CD4-positive, alpha-beta memory T cell (primary cell): Measurements from ENCODE around the gene ELAPOR1. TPM values are rescaled to one million over a fixed set of nuclear protein-coding genes. Genes with fewer than 3 reads are reported as not detected.

Experiments
- CTCF ChIA-PET: fragments of 350-600 bp; sonication (Branson Sonifier 250); formaldehyde crosslinking; loops from one replicate; lab custom pipeline; 2021; ENCODE audit warnings: inconsistent platforms; ENCODE audit not compliant: partially characterized antibody; lab: Charles Lee
- POLR2A ChIA-PET: fragments of 350-600 bp; sonication (Branson Sonifier 250); formaldehyde crosslinking; loops from one replicate; lab custom pipeline; 2021; ENCODE audit not compliant: partially characterized antibody; lab: Charles Lee
- DNase-seq, 5 donors: peaks; one replicate each; pipeline versions ENCODE4 v3.0.0 to v3.0.0-alpha.2; 2020 to 2022; ENCODE audit warnings: mixed read lengths in 1 of 5
- H3K27ac ChIP-seq: one replicate; pipeline ENCODE4 v1.7.0; 2013; ENCODE audit warnings: low read depth, low read length
- H3K27me3 ChIP-seq: 2 replicates; pipeline ENCODE4 v1.7.0; 2013; ENCODE audit warnings: mild to moderate bottlenecking, low read length, moderate library complexity; ENCODE audit not compliant: insufficient read depth
- H3K36me3 ChIP-seq: 2 replicates; pipeline ENCODE4 v1.7.0; 2013; ENCODE audit warnings: mild to moderate bottlenecking, low read length, moderate library complexity; ENCODE audit not compliant: insufficient read depth
- H3K4me1 ChIP-seq: 2 replicates; pipeline ENCODE4 v1.7.0; 2013; ENCODE audit warnings: mild to moderate bottlenecking, low read length, moderate library complexity; ENCODE audit not compliant: insufficient read depth
- H3K4me3 ChIP-seq, 2 donors: one replicate each; pipeline ENCODE4 v1.7.0; 2013; ENCODE audit warnings: low read length in 2 of 2, mild to moderate bottlenecking in 1 of 2
- H3K9me3 ChIP-seq, 2 donors: one replicate each; pipeline ENCODE4 v1.7.0; 2013; ENCODE audit warnings: low read length in 2 of 2, control low read depth in 1 of 2; ENCODE audit not compliant: control insufficient read depth in 1 of 2
- H3K27ac Mint-ChIP-seq, 7 donors: one replicate each; pipeline ENCODE4 v1.8.0; 2020 to 2021; ENCODE audit warnings: mixed read lengths in 7 of 7, mild to moderate bottlenecking in 6 of 7, inconsistent platforms in 3 of 7, moderate library complexity in 3 of 7
- H3K27me3 Mint-ChIP-seq, 2 donors: one replicate each; pipeline ENCODE4 v1.8.0; 2020 to 2021; ENCODE audit warnings: mixed read lengths in 2 of 2
- H3K36me3 Mint-ChIP-seq, 2 donors: one replicate each; pipeline ENCODE4 v1.8.0; 2020 to 2021; ENCODE audit warnings: mixed read lengths in 2 of 2, inconsistent platforms in 1 of 2, mild to moderate bottlenecking in 1 of 2
- H3K4me1 Mint-ChIP-seq, 4 donors: one replicate each; pipeline ENCODE4 v1.8.0; 2020 to 2021; ENCODE audit warnings: mixed read lengths in 4 of 4, mild to moderate bottlenecking in 1 of 4
- H3K4me3 Mint-ChIP-seq, 8 donors: one replicate each; pipeline ENCODE4 v1.8.0; 2020 to 2021; ENCODE audit warnings: mixed read lengths in 8 of 8, mild to moderate bottlenecking in 7 of 8, moderate library complexity in 6 of 8, inconsistent platforms in 3 of 8
- H3K9me3 Mint-ChIP-seq, 8 donors: one replicate each; pipeline ENCODE4 v1.8.0; 2020 to 2021; ENCODE audit warnings: mixed read lengths in 8 of 8, mild to moderate bottlenecking in 5 of 8, inconsistent platforms in 3 of 8, moderate library complexity in 1 of 8
- intact Hi-C: fragments of 100-400 bp; cut with micrococcal nuclease; formaldehyde crosslinking; loops from one replicate; pipeline ENCODE4 v1.15.1; 2023
- polyA plus RNA-seq, 2 donors: library from polyadenylated mRNA; unstranded; fragments of 300-500 nt; fragmentation: Illumina TruSeq; gene quantifications; one replicate each; pipeline ENCODE4 v1.2.3, GENCODE V29; 2021
- total RNA-seq, 2 experiments: library from RNA; stranded (reverse); gene quantifications; one replicate each; pipeline ENCODE4 v1.2.3, GENCODE V29; 2021

Gene ELAPOR1
- total and polyA plus RNA-seq, 4 experiments from 2014 or later = 13.7 to 17.8 (median 15.2) TPM

DNA sequence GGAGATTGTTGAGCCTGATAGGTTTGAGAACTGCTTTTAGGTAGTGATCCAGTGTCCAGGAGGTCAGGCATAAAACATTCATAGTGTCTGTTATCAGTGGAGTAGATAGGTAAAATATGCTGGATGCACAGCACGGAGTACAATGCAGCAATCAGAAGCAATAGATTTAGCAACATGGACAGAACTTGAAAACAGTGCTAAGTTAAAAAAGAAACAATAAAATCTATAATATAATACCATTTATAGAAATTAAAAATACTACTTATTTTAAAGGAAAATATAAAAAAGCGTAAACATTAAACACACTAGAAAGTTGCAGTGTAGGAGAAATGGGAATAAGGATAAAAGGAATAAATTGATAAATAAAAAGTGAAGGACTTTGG is 34.7 kb upstream of the ELAPOR1 start:
- Mint-ChIP-seq H3K4me3 (no peak overlapping the region), H3K27me3 (no peaks in the 10 kb centered on the region), H3K9me3 (peaks cover 0 to 2% (median 0%) of the 10 kb centered on the region in 8 donors), H3K27ac (no peak overlapping the region), H3K4me1 (peaks cover 5 to 20% (median 16%) of the 10 kb centered on the region in 4 donors), H3K36me3 (peaks cover 0 to 12% of the 10 kb centered on the region in 2 donors)
- DNase-seq = no peak
- Histone ChIP-seq H3K36me3 (no peaks in the 10 kb centered on the region), H3K27ac (no peak overlapping the region), H3K4me1 (peaks cover 17% of the 10 kb centered on the region), H3K27me3 (no peaks in the 10 kb centered on the region), H3K9me3 (no peaks in the 10 kb centered on the region), H3K4me3 (no peak overlapping the region)
- ChIA-PET CTCF (no interaction called here), POLR2A (interaction anchor here (3.9 kb wide), 1 partner anchor 12 kb away, joined by 46 read pairs; the partner anchor contains the start of gene TMEM167B)
- intact Hi-C loops = no loop called here

DNA sequence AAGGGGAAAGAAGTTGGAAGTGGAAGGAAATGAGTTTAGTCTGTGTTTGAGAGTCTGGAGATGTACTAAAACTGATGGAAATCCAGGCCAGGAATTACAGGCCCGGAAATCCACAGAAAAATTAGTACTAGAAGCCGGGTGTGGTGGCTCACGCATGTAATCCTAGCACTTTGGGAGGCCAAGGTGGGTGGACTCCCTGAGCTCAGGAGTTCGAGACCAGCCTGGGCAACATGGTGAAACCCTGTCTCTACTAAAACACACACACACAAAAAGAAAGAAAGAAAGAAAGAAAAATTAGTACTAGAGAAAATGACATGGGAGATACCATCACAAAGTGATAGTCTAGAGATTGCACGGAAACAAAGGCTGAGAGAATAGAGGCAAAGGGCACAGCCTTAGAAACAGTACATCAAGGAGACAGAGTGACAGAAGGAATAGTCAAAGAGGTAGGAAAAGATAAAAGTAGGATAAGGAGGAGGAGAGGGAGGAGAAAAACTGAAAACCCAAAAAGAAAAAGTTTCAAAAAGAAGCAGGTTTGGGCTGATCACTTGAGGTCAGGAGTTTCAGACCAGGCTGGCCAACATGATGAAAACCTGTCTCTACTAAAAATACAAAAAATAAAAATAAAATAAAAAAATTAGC is 33.4 kb upstream of the ELAPOR1 start:
- H3K27ac Mint-ChIP-seq = no peak overlapping the region
- Histone ChIP-seq H3K4me3 (no peak overlapping the region), H3K9me3 (no peaks in the 10 kb centered on the region), H3K36me3 (no peaks in the 10 kb centered on the region), H3K27ac (no peak overlapping the region), H3K27me3 (no peaks in the 10 kb centered on the region), H3K4me1 (peaks cover 7% of the 10 kb centered on the region)
- ChIA-PET CTCF (no interaction called here), POLR2A (no interaction called here)
- H3K4me1 Mint-ChIP-seq = peaks cover 2 to 7% (median 6%) of the 10 kb centered on the region in 4 donors
- peaks cover 0 to 5% of the 10 kb centered on the region in 2 donors for H3K36me3 Mint-ChIP-seq
- H3K27me3 Mint-ChIP-seq = no peaks in the 10 kb centered on the region
- peaks cover 0 to 2% (median 0%) of the 10 kb centered on the region in 8 donors for H3K9me3 Mint-ChIP-seq
- H3K4me3 Mint-ChIP-seq = no peak overlapping the region
- DNase-seq = no peak
- intact Hi-C loops = no loop called here

DNA sequence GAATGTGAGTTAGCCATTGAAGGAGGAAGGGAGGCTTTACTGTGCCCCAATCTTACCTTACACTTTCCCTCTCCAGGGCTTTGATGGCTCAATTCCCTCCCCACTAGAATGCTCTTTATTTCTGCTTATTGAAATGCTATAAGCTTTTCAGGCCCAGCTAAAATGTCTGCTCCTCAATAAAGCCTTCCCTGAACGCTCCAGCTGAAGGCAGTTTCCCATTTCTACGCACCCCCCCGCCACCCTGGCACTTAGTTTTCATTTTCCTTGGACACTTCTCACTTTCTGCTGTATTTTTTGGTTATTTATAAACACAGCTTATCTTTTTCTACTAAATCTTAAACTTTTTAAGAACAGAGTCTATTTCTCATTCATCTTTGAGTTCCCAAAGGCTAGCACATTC is 30.4 kb upstream of the ELAPOR1 start:
- Histone ChIP-seq H3K4me3 (no peak overlapping the region), H3K4me1 (no peaks in the 10 kb centered on the region), H3K9me3 (no peaks in the 10 kb centered on the region), H3K36me3 (no peaks in the 10 kb centered on the region), H3K27me3 (no peaks in the 10 kb centered on the region), H3K27ac (no peak overlapping the region)
- intact Hi-C loops = no loop called here
- H3K27me3 Mint-ChIP-seq = no peaks in the 10 kb centered on the region
- DNase-seq = no peak
- H3K36me3 Mint-ChIP-seq = no peaks in the 10 kb centered on the region
- H3K4me3 Mint-ChIP-seq = no peak overlapping the region
- CTCF ChIA-PET = interaction anchor here (2.3 to 2.5 kb wide), 2 partner anchors 16 to 29 kb away, joined by 6 to 9 read pairs; a partner anchor contains a TSS
- H3K27ac Mint-ChIP-seq = peak overlapping the region in 1 of 7 donors; percentile 60
- peaks cover 0 to 2% (median 0%) of the 10 kb centered on the region in 8 donors for H3K9me3 Mint-ChIP-seq
- POLR2A ChIA-PET = no interaction called here
- no peaks in the 10 kb centered on the region for H3K4me1 Mint-ChIP-seq

DNA sequence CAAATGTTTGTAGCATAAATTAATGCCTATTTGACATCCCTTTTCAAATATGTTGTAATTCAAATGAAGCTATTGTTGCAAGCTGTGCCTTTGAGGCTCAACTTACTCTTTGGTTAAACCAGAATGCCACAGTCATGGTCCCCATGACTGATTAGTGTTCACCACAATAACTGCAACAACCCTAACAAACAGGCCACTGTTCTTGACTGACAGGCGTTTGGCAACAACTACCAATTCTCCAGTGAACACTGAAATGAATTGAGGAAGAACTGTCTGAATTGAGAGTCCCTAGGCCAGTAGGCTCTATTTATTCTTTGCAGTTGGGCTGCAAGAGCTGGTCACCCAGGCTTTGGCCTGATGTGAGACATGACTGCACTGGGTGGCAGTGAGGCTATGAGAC is 30.0 kb upstream of the ELAPOR1 start:
- Histone ChIP-seq H3K27ac (no peak overlapping the region), H3K4me3 (no peak overlapping the region), H3K27me3 (no peaks in the 10 kb centered on the region), H3K36me3 (no peaks in the 10 kb centered on the region), H3K9me3 (no peaks in the 10 kb centered on the region), H3K4me1 (no peaks in the 10 kb centered on the region)
- Mint-ChIP-seq H3K36me3 (no peaks in the 10 kb centered on the region), H3K4me3 (no peak overlapping the region), H3K9me3 (peaks cover 0 to 2% (median 0%) of the 10 kb centered on the region in 8 donors), H3K4me1 (peaks cover 0 to under 1% (median under 1%) of the 10 kb centered on the region in 4 donors), H3K27me3 (no peaks in the 10 kb centered on the region), H3K27ac (peak overlapping the region in 1 of 7 donors; percentile 62)
- intact Hi-C loops = no loop called here
- DNase-seq = no peak
- POLR2A ChIA-PET = interaction anchor here (1.7 kb wide), 1 partner anchor 16 kb away, joined by 9 read pairs; no protein-coding TSS in a partner anchor
- CTCF ChIA-PET = interaction anchor here (2.3 to 2.5 kb wide), 2 partner anchors 16 to 28 kb away, joined by 6 to 9 read pairs; a partner anchor contains a TSS

DNA sequence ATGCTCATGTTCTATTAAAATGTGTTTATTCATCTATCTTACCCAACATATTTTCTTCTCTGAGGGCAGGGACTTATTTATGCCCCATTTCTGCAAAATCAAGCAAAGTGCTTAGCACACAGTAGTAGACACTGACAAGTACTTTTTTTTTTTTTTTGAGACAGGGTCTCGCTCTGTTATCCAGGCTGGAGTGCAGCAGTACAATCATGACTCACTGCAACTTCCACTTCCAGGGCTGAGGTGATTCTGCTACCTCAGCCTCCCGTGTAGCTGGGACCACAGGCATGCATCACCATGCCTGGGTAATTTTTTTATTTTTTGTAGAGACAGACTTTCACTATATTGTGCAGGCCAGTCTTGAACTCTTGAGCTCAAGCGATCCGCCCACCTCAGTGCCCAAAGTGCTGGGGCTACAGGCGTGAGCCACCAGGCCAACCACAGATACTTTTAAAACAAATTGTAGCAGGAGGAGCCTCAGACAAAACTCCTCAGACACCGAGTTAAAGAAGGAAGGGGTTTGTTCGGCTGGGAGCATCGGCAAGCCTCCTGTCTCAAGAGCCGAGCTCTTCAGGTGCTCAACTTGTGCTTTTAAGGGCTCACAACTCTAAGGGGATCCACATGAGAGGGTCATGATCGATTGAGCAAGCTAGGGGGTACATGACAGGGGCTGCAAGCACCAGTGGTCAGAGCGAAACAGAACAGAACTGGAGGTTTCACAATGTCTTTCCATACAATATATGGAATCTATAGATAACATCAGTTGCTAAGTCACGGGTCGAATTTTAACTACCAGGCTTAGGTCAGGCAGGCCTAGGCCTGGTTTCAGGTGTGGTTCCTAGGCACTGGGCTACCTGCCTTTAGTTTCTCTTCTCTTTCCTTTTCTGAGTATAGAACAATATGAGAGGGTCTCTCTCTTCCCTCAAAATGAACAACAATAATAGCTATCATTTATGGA is 29.1 kb upstream of the ELAPOR1 start:
- Histone ChIP-seq H3K27me3 (no peaks in the 10 kb centered on the region), H3K27ac (no peak overlapping the region), H3K4me3 (no peak overlapping the region), H3K4me1 (peaks cover 4% of the 10 kb centered on the region), H3K36me3 (no peaks in the 10 kb centered on the region), H3K9me3 (no peaks in the 10 kb centered on the region)
- POLR2A ChIA-PET = interaction anchor here (1.7 to 2.5 kb wide), 2 partner anchors 9 to 15 kb away, joined by 6 to 9 read pairs; partner anchors contain the start of gene TAF13
- Mint-ChIP-seq H3K4me3 (no peak overlapping the region), H3K27ac (peak overlapping the region in 2 of 7 donors; percentile 29 to 81), H3K27me3 (no peaks in the 10 kb centered on the region), H3K9me3 (peaks cover 0 to 2% (median 0%) of the 10 kb centered on the region in 8 donors), H3K4me1 (peaks cover 2 to 8% (median 5%) of the 10 kb centered on the region in 4 donors), H3K36me3 (no peaks in the 10 kb centered on the region)
- CTCF ChIA-PET = interaction anchor here (0.6 to 2.5 kb wide), 2 partner anchors 8 to 15 kb away, joined by 4 to 9 read pairs; no protein-coding TSS in a partner anchor
- no peak for DNase-seq
- intact Hi-C loops = no loop called here

DNA sequence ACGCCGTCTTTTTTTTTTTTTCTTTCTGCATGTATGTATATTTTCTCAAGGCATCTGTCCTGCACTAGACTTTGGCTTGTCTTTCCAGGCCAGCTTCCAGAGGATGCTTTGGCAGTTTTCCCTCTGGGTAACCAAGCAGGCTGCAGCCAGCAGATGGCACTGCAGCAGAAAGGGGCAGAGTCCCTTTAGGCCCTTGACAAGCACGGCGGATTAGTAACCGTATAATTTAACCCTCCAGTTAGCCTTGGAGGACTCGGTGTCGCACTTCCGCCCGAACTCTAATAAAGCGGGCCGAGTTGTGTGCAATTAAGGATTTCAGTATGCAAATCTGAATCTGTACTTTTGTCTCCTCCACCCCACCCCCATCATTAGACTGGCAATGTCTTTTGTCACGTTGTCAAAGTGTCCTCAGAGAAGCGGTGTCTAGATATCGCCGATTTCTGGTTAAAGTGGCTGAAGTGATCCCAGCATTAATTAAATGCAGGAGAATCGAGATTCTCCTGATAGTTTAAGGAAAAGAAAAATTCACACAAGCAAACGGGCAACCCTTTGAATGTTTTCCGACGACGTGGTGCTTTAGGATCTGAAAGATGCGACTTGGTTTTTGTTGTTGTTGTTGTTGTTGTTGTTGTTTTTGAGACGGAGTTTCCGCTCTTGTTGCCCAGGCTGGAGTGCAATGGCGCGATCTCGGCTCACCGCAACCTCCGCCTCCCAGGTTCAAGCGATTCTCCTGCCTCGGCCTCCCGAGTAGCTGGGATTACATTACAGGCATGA is 24.5 kb upstream of the ELAPOR1 start:
- CTCF ChIA-PET = interaction anchor here (1.5 to 4.5 kb wide), 4 partner anchors 11 to 25 kb away, joined by 4 to 43 read pairs (median 8); partner anchors contain the start of genes ELAPOR1 and TAF13
- H3K9me3 ChIP-seq = no peaks in the 10 kb centered on the region
- H3K36me3 ChIP-seq = peaks cover 4% of the 10 kb centered on the region
- POLR2A ChIA-PET = interaction anchor here (0.9 to 4.5 kb wide), 11 partner anchors 11 to 443 kb away, joined by 3 to 107 read pairs (median 14); partner anchors contain the start of genes CLCC1, ELAPOR1, PRPF38B and SARS1
- peak overlapping the region; percentile 52 to 97 (median 94) for H3K4me3 Mint-ChIP-seq
- H3K27ac Mint-ChIP-seq = peak overlapping the region; percentile 10 to 99 (median 89)
- DNase-seq = no peak
- H3K4me3 ChIP-seq = peak overlapping the region in 1 of 2 donors; percentile 72
- peak overlapping the region; percentile 90 for H3K27ac ChIP-seq
- intact Hi-C loops = loop anchor here (1.0 kb wide), 3 partner anchors 11 to 47 kb away; partner anchors contain the start of genes TAF13 and WDR47
- peaks cover 18 to 41% (median 35%) of the 10 kb centered on the region in 4 donors for H3K4me1 Mint-ChIP-seq
- H3K27me3 ChIP-seq = no peaks in the 10 kb centered on the region
- peaks cover 32% of the 10 kb centered on the region for H3K4me1 ChIP-seq
- peaks cover 8 to 28% of the 10 kb centered on the region in 2 donors for H3K36me3 Mint-ChIP-seq
- no peaks in the 10 kb centered on the region for H3K27me3 Mint-ChIP-seq
- peaks cover 0 to 2% (median 0%) of the 10 kb centered on the region in 8 donors for H3K9me3 Mint-ChIP-seq
